ENCODE measurements around the gene CDHR2. TPM values are rescaled to one million over a fixed set of nuclear protein-coding genes. Genes with fewer than 3 reads are reported as not detected.

CDHR2 gene
- total and polyA plus RNA-seq, 2 of the 13 experiments (the other 11 are each of a cell fraction or from before 2014, with no cell fraction given) = 17.9 to 20.9 TPM

DNA sequence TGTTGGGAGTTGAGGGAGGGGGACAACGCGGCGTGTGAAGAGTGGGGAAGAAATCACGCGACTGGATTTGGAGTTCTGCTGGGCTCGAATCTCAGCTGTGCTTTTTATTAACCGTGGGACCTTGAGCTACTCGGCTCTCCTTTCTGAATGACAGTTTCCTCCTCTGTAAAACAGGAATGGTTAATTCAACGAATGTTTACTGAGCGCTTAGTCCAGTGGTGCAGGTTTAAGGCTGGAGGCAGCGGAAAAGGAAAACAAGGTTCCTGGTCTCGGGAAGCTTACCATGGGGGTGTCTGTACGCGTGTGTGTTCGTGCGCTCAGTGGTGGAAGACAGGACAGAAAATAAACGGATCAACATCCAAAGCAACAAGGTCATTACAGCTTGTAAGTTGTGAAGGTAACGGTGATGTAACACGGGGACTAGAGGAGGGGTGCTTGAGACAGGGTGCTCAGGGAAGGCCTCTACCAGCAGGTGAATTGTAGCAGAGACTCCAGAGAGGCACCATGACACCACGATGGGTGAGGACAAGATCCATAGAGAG is 81.6 kb downstream of the CDHR2 start (continued):
- TF ChIP-seq CSRNP1 (CRISPR knock-in tag; IDR thresholded peaks at IDR 0.05) (no peak), ZGPAT (CRISPR knock-in tag; IDR thresholded peaks at IDR 0.05) (no peak), SYNCRIP (IDR thresholded peaks at IDR 0.05; ENCODE audit: insufficient read depth, low read depth, low read length) (no peak), RXRB (CRISPR knock-in tag; IDR thresholded peaks at IDR 0.05; ENCODE audit: borderline replicate concordance) (no peak), MAF1 (CRISPR knock-in tag; IDR thresholded peaks at IDR 0.05; ENCODE audit: borderline replicate concordance) (no peak), SMAD1 (CRISPR knock-in tag; IDR thresholded peaks at IDR 0.05; ENCODE audit: borderline replicate concordance, low read depth) (no peak), ZBTB26 (CRISPR knock-in tag; IDR thresholded peaks at IDR 0.05; ENCODE audit: borderline replicate concordance) (no peak), MED13 (CRISPR knock-in tag; IDR thresholded peaks at IDR 0.05) (no peak), BRD4 (CRISPR knock-in tag; IDR thresholded peaks at IDR 0.05) (no peak), ZFAT (CRISPR knock-in tag; conservative IDR thresholded peaks at IDR 0.05) (no peak), ATF2 (CRISPR knock-in tag; IDR thresholded peaks at IDR 0.05) (no peak), PRDM10 (CRISPR knock-in tag; IDR thresholded peaks at IDR 0.05; ENCODE audit: low read depth) (no peak)
- TF ChIP-seq, protein P1, sequence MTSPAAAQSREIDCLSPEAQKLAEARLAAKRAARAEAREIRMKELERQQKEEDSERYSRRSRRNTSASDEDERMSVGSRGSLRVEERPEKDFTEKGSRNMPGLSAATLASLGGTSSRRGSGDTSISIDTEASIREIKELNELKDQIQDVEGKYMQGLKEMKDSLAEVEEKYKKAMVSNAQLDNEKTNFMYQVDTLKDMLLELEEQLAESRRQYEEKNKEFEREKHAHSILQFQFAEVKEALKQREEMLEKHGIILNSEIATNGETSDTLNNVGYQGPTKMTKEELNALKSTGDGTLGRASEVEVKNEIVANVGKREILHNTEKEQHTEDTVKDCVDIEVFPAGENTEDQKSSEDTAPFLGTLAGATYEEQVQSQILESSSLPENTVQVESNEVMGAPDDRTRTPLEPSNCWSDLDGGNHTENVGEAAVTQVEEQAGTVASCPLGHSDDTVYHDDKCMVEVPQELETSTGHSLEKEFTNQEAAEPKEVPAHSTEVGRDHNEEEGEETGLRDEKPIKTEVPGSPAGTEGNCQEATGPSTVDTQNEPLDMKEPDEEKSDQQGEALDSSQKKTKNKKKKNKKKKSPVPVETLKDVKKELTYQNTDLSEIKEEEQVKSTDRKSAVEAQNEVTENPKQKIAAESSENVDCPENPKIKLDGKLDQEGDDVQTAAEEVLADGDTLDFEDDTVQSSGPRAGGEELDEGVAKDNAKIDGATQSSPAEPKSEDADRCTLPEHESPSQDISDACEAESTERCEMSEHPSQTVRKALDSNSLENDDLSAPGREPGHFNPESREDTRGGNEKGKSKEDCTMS (CRISPR knock-in tag; conservative IDR thresholded peaks at IDR 0.05) = no peak
- TF ChIP-seq, protein P2, sequence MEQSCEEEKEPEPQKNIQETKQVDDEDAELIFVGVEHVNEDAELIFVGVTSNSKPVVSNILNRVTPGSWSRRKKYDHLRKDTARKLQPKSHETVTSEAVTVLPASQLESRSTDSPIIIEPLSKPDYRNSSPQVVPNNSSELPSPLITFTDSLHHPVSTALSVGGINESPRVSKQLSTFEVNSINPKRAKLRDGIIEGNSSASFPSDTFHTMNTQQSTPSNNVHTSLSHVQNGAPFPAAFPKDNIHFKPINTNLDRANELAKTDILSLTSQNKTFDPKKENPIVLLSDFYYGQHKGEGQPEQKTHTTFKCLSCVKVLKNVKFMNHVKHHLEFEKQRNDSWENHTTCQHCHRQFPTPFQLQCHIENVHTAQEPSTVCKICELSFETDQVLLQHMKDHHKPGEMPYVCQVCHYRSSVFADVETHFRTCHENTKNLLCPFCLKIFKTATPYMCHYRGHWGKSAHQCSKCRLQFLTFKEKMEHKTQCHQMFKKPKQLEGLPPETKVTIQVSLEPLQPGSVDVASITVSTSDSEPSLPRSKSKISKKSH (CRISPR knock-in tag; IDR thresholded peaks at IDR 0.05; ENCODE audit: borderline replicate concordance) = no peak

Data from HepG2 (cell line).